ENCODE data around the gene HS6ST3.

HS6ST3 gene

DNA sequence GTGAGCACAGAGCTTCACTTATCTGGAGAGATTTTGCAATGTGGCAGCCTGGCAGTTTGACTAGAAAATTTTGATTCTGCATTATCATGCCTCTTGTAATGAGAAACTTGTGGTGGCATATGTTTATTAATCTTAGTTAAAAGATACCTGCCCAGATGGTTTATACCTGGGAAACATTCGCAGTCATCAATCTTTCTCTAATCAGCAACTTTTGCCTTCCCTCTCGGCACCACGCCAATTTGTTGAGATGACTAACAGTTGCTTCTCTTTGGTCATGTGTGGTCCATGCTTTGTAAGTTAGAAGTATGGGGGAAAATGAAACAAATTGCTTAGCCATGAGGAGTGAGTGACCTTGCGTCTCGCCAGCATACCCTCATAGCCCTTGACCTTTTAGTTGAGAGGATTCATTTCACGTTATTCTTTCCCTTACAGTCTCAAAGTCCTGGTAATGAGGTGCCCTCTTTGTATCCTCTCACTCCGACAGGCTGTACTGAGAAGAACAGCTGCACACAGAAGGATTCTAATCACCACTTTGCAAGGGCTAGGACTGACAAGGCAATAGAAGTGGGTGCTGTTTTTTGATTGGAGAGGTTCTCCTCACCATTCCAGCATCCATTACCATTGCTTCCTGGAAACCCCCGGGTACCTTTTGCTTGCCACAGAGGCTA lies 703.0 kb downstream of the HS6ST3 start:
- DNase-seq (ENCODE audit: low spot score) = no peak

DNA sequence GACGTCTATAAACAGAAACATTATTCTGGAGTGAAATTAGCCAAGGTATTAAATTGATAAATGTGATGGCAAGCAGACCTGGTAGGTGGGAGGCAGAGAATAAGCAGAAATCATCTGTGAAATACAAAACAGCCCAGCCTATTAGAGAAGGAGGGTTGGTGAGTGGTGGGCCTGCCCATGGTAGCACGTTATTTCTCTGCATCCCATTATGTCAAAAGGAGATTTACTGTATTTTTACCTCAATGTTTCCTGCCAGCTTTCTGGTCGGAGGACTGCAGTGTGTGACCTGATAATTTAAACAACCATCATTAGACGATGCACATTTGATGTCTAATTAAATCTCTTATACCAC lies 703.5 kb downstream of the HS6ST3 start:
- DNase-seq (ENCODE audit: low spot score) = no peak

DNA sequence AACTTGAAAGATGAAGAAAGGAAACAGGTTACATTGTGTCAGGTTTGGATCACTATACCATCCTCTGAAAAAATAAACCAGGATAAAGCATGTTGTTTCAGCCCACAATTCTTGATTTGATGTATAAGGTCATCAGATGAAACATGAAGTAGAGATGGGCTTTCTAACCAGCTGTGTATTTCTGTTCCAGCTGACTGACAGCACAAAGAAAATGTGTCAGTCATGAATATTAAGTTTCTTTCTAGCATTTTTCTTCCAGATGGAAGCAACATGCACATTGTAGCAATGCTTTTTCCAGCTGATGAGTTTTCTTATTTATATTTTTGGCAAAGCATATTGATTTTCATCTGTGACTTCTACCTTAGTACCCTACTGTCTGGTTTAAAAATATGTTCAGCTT lies 704.8 kb downstream of the HS6ST3 start:
- no peak for DNase-seq (ENCODE audit: low spot score)

DNA sequence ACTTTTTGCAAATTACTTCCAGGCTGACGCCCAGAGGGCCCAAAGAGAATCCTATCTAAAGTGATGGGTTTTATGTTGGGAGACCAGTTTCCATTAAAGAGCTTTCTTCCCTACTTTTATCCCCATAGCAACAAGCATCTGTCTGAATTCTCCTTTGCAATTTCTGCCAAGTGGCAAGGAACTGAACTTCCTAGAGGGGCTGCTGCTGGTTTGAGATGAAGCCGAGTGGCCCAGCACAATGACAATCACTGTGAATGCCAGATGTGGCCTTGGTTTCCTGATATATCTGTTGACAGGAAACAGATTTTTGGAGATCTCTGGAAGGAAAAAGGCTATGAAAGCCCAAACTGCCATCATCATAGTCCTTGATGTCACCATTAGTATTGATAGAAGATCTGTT lies 705.8 kb downstream of the HS6ST3 start:
- DNase-seq (ENCODE audit: low spot score) = no peak

DNA sequence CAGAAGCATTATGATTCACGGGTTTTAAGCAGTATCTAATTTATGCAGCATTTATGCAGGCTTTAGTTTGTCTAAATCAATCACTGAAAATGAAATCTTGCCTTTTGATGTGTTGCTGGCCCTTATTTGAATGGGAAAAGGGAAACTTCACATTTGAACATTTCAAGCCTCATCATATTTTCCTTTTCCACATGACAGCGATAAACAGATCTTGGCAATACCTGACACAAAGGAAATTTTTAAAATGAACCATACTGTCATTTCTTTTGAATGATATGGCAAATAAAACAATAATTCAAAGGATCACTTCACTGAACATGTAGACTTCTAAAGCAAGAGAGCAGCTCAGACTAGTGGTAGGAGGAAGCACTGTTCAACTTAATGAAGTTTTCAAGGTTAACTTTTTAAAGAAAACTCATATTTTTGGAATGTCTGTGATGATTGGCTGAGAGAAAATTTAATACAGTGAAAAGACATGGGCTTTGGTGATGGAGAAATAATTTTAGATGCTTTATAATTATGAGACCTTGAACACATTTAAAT lies 706.3 kb downstream of the HS6ST3 start:
- peak; percentile 19 for DNase-seq (ENCODE audit: low spot score)

DNA sequence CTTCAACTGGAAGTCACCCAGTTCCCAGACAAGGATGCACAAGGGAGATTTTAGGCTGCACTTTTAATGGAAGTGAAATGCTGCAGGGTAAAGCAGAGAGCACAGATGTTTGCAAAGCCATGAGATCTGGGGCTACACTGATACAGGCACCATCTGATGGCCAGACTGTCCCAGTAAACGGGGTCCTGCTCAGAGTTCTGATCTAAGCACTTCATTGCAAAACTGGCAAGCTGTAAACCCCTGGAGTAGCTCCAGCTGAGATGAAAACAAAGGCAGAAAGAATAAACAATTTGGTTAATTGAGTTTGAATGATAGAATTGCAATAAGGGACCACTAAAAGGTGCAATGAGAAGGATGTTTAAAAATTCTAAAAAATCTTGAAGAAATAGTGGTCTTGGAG lies 707.2 kb downstream of the HS6ST3 start:
- DNase-seq (ENCODE audit: low spot score) = no peak

DNA sequence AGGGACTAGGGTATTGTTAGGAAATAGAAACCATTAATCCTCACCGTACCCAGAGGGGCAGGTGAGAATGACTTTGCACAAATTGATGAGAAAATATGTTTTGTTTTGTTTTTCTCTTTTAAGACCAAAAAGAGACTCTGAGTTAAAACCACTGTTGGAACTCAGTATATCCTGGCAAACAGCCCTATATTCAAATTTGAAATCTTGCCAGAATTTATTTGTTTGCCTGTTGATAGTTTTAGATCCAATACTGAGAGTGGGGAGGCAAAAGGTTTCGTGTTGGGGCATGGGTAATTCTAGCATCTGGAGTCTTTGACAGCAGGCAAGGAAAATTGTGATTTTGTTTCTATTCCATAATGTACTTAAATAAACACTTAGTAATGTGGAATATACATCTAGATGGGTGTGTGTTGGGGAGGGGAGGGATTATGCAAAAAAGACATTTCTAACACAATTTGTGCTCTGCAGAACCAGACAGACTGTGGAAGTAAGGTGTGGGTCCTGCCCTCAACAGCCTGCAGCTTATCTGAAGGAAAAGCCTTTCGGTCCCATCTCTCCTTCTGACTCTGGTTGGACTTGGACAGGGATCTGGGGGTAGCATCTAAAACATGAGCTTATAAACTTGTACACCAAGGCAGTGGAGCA lies 713.7 kb downstream of the HS6ST3 start:
- DNase-seq (ENCODE audit: low spot score) = no peak

DNA sequence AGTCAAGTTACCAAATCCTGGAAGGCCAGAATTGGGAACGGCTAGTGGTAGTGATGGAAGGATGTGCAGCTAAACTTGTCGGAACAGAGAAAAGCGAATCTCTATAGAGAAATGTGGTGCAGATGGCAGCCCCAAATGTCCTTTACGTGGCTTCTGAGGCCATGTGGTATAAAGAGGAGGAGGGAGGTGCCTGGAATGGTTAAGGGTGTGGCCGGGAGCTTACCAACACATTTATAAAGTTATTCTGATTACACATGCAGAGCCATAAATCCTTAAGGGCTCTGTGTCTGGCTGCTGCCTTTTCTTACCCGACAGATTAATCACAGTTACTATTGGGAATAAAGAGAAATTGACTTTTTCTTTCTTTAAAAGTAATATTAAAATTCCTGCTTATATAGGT lies 714.3 kb downstream of the HS6ST3 start:
- no peak for DNase-seq (ENCODE audit: low spot score)

DNA sequence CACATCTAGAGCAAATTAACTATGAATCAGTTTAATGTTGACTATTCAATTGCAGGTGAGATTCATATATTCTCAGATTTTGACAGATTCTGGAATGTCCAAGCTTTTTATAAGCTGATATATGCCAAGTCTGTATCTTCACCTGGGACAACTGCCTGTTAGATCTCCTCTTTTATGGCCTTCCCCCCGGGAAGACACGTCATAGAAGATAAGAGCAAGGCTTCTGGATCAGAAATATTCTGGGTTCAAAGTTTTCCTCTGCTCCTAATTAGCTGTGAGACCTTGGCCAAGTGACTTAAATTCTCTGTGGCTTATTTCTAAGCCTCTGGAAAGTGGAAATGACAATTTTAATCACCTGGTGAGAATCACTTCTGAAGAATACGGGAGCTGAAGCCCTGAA lies 716.8 kb downstream of the HS6ST3 start:
- DNase-seq (ENCODE audit: low spot score) = no peak

DNA sequence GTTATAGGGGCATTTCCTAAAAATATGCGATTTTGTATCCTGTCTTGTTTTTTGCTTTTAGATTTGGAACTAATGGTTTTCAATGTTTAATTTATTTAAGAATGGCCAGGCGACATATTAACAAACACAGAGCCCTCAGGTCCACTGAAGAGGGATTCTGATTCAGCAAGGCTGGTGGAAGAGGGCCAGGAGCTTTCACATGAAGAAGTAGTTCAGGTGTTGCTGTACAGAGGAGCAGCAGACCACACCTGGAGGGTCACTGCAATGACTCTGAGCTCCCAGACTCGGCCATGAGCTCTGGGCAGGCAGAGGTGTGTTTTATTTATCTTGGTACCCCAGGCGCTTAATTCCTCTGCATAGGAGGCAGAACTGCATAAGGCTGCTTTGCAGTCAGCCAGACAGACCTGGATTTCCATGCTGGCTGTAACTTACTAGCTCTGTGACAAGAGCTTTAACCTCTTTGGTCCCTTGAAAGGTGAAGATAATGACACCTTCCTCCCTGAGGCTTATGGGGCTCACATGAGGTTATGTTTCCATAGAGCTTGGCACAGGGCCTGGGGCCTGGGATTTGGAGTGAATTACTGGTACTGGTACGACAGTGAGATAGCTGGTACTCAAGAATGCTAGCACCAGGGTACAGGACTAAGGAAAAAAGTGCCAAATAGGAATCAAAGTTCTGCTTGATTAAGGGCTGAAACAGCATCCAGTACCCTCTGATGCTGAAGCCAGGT lies 719.6 kb downstream of the HS6ST3 start:
- no peak for DNase-seq (ENCODE audit: low spot score)

DNA sequence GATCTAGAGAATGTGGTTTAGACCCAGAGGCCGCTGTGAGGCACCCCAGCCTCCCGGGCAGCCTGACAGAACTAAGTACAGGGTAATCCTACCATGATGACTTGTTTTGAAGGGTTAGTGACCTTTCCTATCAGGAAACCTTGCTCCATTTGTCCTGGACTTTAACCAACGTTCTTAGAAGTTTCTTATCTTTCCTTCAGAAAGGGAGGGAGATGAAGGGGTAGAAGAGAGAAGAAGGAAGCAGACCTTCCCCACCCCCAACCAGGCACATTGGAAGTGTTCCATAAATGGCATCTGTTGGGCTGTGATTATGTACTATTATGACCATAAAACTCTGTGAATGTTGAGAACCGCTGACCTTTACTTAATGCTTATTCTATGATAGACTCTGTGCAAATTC lies 720.2 kb downstream of the HS6ST3 start:
- DNase-seq (ENCODE audit: low spot score) = no peak

DNA sequence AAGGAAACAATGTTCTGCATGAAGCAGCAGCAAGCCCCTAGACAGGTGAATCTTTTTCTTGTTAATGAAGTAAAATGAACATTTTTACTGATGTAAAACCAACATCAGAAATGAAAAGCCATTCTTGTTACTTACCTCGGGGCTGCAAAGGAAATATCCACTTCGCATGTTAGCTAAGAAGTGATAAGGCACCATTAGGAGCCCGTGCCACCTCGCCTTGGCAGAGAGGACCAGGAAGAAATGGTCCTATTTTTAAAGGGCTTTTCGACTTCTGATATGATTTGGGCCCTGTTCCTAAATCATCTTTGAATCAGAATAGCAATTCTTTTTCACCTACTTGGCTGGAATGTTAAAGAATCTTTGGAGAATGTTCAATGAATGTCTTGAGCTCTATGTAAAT lies 721.1 kb downstream of the HS6ST3 start:
- no peak for DNase-seq (ENCODE audit: low spot score)

DNA sequence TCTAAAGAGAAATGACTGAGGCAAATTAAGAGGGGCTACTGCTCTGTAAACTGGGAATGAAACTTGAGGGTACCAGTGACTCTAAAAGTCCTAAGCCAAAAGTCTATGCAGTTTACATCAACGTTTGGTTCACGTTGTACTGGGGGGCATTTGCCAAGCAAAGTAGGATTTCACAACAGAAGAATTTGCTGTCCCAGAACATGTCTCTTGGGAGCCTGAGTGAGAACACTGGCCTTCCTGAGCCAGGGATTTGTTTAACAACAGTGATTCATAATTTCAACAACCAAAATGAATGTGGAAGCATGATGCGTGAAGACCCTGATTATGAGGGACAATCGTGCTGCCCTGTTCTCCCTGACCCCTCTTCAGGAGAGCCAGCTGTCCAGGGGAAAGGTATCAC lies 726.4 kb downstream of the HS6ST3 start:
- no peak for DNase-seq (ENCODE audit: low spot score)

DNA sequence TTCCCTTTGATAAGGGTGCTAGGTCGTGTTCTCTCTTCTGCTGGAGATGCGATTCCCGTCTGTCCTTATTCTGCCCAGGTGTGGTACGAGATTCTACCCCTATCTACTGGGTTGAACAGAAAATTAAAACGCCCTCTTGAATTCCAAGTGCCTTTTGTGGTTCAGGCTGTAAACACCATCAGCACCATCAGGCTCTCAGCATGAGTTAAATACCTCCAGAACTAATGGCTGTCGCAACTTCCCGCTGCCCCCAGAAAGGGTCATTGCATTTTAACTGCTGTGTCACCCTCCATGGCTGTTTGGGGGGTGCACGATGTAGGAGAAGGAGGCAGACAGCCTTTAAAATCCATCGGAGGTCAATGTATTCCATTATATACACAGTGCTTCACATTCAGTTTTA lies 727.0 kb downstream of the HS6ST3 start:
- DNase-seq (ENCODE audit: low spot score) = no peak

DNA sequence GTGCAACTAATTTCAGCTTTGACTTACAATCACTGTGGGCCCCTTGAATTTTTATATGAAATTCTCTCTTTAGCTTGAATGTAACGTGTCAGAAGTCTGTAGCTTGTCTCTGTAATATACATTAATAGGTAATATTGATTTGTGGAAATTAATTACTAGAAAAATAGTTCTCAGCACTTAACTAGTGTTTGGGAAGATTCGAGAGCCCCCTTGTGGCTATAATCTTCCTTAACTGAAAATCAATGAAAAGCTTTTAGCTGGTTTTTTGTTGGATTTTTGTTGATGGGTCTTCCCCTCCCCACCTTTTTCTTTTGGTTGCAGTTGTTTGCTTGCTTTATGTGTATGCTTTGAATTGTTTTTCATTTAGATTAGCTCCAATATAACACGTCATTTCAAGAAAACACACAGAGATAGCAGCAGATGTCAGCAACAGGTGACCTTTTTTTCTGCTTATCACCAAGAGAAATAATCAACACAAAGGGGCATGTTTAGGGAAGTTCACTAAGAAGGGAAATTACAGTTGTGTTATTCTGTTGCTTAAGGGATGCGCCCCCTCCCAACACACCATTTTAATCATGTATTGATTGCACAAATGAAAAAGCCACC lies 727.5 kb downstream of the HS6ST3 start:
- peak; percentile 11 for DNase-seq (ENCODE audit: low spot score)

DNA sequence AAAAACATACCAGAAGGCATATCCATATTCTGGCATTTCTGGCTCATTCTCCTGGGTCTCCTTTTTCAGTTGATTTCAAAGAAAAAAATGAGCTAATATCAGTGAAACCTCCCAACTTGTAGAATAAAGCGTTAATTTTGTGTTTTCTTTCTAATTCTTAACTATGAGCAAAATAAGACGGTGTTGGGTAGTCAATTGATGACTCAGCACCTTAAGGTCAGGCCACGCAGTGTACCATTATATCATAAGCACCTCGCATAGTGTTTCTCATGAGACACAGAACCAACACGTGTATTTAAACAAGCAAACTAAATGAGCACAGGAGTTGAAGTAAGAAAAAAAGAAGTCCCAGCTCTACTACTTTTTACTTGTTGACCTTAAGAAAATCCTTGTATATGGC lies 729.5 kb downstream of the HS6ST3 start:
- no peak for DNase-seq (ENCODE audit: low spot score)

DNA sequence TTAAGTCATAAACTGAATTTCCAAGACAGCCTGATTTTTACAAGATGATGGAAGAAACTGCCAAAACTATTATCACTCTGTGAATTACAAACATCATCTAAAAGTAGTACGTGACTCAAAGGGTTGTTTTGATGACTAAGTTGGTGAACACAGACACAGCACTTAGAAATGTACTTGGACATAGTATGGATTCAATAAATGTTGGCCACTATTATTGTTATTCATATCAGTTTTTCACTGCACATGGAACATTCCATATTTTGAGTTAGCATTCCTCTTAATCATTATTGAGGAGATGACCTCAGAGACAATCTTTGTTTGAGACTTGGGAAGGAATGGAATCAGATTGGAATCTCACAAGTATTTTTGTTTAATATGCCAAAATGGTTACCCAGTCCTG lies 731.5 kb downstream of the HS6ST3 start:
- DNase-seq (ENCODE audit: low spot score) = peak; percentile 30

DNA sequence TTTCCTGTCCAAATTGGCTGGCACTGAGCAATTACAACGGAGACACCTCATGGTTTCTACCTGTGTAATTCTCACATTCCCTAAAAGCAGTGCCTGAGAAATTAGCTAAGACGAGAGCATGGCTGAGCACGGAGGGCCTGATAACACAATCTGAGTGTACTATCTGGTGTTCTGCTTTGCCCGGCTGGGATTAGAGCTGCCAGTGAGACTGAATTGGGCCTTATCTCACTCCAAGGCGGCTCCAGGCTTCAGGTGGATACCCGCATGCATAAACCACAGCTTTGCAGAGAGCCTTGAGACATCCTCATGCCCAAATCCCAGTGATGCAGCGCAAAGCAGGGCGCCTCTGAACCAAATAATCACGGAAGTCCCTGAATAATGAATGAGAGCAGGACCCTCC lies 732.1 kb downstream of the HS6ST3 start:
- no peak for DNase-seq (ENCODE audit: low spot score)

DNA sequence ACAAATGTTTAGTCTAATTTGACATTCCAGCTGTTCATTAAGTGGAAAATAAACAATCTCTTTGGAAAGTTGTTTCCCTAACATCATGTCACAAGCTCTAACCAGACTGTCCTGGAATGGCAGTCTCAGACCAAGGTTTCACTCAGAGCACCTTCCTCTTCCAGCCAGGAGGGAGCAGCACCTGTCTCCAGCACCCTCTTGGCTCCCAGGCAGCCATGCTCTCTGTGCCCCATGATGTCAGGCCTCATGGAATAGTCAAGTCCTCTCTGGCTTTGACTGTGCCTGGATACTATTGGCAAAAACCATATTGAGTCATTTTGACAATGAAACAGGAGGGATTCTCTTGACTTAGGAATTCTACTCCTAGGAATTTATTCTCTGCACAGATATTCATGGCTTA lies 733.0 kb downstream of the HS6ST3 start:
- DNase-seq (ENCODE audit: low spot score) = peak; percentile 67

DNA sequence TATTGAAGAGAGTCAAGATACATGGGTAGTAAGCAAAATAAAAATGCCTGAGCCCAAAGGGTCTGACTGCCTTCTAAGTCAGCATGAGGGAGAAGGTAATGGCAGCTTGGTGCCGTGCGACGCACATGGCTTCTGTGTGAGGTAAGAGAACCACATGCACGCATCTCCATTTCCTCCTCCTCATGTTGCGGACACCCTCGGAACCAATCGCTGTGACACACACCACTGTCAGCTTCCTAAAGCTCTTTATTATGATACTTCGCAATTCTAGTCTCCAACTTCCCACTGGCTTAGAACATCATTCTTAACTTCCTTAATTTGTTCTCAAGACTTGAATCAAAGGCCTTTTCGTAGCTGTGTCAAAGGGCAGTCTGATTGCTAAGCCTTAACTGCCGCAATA lies 734.2 kb downstream of the HS6ST3 start:
- DNase-seq (ENCODE audit: low spot score) = no peak

DNA sequence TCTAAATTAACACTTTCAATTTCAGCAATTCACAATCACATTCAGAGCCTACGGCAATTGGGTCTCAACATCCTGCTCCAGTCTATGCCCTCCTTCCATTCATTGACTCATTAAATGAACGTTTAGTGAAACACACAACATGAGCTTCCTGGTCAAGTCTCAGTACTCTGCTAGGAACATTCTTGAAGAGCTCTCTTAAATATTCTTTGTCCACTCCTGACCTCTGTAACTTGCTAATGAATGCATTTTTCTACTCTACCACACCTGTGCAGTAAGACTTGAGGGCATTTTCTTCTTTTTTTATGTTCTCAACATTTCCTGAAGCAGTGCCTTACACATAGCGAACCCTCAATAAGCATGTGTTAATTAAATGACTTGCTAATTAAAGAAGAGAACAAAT lies 735.7 kb downstream of the HS6ST3 start:
- no peak for DNase-seq (ENCODE audit: low spot score)

DNA sequence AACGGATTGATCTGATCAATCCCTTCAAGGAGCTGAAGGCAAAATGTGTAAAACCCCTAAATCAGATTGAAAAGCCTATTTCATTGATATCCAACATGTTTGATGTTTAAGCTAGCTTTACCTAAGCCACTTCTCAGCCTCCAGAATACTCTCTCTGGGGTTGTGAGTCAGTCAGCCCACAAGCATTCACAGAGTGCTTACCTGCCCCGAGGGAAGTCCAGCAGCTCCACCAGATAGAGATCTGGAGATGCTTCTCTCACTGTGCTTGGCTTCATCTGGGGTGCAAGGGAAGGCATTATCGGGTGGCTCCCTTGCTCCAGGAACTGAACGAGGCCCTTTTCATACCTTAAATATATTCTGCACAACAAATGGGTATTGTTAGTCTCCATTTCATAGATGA lies 744.7 kb downstream of the HS6ST3 start:
- DNase-seq (ENCODE audit: low spot score) = no peak

DNA sequence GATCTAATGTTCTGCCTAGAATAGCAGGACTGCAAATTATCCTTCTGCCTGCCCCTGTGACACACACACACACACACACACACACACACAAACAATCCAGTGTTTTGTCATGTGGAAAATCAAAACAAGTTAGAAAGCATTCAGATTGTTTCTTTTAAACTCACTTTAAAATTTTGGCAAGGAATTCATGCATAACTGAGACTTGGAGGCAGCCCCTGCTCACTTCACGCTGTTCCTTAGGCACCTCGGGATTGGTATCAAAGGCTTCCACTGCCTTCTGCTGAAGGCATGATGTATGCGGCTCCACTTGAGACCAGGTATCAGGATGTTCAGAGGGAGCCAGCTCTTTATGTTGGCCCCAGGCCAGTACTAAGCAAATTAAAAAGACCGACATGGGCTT lies 745.6 kb downstream of the HS6ST3 start:
- DNase-seq (ENCODE audit: low spot score) = no peak

Measured in RKO (cell line).